HG02610 (cell line): ENCODE results near the gene C1QL1.

Experiments
- ATAC-seq: cut with Tn5 transposase; IDR thresholded peaks from one replicate; pipeline ENCODE4 v1.9.1; 2021; ENCODE audit warnings: mild to moderate bottlenecking, moderate library complexity; ENCODE audit not compliant: unreplicated experiment

The C1QL1 gene

DNA sequence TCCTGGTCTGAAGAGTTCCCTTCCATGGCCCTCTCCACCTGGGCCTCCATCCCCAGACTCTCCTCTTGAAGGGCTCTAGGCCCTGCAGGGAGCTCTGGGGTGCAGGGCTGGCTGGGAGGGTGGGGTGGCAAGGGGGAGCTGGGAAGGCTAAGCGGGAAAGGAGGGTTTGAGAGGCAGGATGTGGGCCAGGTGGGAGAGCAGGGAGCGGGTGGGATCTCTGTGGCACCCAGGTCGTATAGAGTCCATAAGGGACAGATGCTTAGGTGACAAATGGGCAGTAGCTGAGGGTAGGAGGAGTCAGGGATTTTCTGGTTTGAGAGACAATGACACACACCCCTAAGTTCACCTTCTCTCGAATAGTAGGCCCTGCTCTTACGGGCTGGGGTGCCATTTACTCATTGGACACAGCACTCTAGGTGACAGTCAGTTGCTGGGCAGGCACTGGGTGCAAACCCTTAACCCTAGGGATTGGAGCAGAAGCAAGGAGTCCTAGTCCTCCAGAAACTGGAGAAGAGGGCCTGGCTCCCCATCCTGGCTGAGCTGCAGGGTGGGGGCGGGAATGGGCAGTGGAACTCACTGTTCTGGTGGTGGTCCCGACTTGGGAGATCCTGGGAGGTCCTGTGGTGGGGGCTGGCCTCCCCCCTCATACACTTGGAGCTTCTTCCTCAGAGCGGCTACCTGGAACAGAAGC is 35.9 kb downstream of the C1QL1 start:
- ATAC-seq: no peak

DNA sequence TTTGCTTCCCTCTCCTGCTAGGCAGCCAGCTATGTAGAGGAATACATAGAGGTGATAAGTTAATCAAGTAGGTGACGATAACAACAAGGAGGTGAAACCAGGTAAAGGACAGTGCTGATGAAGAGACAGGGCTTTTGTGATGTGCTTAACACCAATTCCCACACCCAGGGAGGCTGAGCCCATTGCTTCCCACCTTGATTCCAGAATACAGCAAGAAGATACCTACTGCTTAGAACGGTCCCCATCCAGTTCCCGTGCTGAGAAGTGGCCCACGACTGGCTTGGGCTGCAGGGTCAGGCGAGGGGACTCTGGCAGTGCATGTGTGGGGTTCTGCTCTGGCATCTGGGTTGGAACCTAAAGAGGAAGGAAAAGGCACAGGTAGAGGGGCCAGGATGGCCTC is 36.7 kb downstream of the C1QL1 start:
- ATAC-seq: no peak

DNA sequence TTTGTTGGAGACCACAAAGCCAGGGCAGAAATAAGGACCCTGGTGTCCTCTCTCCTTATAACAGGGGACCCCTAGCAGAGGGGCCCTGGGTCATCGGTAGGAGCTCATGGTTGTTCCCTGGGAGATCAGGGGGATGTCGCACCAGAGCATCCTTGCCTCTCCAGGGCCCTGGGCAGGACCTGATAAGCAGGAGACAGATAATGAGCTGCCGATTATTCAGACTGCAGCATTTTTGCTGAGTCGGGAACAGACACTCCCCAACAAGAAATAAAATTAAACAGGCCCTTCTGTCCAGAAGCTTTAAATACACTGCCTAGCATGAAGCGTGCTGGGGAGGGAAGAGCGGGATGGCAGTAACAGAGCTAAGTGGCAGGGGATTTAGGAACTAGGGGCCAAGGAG is 37.4 kb downstream of the C1QL1 start:
- ATAC-seq: no peak

DNA sequence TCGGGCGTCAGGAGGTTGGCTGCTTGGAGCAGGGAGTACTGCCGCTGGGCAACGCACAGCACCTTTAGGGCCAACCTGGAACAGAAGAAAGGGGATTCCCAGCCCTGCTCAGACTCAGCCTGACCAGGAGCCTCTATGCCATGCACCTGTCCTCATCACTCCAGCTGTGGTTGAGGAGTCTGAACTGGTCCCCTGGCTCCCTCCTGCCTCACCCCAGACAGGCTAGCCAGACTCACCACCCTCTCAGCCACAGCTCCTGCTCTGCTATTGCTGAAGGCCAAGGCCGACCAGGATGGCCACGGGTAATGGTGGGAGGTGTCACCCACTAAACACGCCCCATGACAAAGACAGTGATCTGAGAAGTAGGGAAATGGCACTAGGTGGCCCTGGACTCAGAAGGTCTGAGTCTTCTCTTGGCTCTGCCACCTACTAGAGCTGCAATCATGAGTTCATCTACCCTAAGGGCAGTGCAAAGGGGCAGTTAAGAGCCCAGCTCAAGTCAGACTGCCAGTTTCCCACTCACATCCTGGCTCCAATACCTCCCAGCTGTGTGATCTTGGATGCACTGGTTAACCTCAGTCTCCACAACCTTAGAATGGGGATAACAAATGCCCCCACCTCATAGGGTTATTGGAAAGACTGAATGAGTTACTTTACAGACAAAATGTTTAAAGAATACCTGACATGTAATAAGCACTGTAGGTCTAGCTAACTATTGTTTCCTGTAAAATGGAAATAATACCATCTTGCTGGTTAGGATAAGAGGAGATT is 39.0 kb downstream of the C1QL1 start:
- no peak for ATAC-seq

DNA sequence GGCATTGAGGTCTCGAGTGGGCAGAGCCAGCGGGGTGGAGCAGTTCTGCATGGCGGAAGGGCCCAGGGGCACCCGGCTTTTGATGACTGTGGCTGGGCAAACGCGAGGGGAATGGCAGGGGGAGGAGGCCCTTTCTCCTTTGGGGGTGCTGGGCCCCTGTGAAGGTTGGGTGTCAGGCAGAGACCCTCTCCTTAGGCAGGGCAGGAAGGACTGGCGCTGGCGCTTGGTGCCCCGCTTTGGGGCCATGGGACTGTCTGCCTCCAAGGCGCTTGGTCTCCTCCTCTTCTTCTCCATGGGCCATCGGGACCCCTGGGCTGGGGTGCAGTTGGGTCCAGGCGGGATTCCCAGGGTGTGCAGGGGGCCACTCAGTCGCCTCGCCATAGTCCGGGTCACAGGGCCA is 40.0 kb downstream of the C1QL1 start:
- ATAC-seq: no peak

DNA sequence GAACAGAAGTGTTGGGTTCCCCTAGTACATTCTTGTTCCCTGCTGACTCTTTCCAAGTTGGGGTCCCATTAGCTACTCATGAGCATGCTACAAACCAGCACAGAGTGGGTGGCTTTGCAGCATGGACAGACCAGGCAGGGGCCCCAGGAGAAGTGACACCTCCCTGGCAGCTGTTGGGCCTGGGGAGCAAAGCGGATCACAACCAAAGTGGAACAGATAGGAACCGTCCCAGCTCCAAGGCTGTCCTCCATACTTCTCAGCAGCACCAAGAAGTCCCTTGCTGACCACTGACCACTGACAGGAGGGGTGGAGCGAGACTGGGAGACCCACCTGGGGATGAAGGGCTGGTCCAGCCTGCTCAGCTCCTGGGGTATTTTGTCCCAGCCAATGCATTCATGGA is 40.4 kb downstream of the C1QL1 start:
- no peak for ATAC-seq

DNA sequence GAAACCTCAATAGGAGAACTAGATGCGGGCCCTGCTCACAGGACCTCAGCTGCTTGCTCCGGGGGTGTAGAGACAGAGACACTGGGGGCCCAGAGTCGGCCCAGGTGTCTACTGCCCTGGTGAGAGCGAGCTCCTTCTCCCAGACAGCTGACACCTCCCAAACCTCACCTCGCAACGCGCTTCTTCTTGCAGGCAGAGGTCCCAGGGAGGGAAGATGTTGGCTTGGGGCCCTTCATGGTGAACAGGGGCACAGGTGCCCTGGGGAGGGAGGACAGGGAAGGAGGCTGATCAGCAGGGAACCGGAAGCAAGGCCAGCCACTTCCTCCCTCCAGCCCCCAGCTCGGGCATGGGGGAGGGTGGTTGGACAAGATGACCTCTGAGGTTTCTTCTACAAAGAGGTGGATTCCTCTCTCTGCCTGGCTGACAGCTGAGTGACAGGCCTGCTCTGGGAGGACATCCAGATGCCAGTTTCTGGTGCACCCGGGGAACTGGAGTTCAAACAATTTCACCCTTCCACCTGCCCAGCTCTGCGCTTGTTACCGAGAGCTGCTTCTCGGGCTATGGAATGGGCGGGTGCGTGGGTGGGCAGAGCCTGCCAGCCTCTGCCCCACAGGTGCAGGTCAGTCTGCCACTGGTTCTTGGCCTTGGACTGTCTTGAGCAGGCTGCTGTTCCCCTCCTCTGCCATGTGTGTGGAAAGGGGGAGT is 41.1 kb downstream of the C1QL1 start:
- ATAC-seq: no peak

DNA sequence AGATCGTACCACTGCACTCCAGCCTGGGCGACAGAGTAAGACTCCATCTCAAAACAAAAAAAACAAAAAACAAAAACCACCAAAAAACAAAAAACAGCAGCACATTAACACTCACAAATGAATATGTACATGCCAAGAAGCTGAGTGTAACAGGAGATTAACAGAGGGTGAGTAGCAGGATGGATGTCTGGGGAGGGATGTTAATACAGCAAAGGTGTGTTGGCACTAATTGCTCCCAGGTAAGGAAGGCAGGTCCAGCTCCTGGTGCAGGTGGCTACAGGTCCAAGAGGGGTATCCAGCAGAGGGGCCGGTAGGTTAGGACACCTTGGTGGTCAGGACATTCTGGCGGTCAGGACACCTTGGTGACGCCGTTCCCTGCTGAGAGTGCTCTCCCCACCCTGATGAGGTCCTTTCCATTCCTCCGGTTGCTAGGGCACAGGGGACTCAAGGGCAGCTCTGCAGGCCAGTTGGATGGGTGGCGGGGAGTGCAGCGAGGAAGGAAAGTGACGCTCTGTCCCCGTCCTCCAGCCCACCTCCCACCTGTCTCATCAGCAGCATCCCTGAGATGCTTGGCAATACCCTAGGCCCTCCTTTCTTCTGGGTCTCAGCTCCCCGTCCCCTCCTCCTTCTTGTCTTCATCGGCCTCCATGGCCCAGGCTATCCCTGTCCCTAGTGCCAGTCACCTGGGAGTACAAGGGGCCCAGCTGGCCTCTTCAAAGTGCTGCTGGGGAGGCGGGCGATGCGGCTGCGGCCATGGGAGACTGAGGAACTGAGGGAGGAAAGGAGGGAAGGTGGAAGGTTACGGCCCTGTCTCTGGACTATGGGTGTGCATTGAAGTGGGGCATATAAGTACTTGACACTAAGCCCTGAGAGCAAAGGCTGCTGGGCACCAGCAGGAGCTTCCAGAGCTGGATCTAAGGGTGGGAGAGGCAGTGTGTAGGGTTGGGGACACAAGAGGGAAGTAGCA is 42.1 kb downstream of the C1QL1 start:
- ATAC-seq: no peak

DNA sequence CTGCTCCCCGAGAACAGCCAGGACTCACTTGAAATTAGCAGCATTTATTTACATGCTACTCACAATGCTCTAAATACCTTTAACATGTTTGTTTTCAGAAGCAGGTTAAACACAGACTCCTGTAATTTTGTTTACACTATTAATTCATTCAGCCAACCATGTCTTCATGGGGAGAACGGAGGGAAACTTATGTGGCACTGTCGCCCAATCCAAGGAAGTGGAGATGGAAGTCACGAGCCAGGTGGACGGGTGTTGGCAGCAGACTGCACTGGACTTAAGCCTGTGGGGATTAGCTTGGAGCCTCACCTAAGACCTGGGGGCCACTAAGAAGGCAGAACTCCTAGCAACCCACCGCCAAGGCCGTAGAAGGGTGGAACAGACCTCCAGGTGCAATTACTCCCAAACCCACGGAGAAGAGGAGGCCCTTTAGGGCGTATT is 44.0 kb downstream of the C1QL1 start:
- ATAC-seq: no peak

DNA sequence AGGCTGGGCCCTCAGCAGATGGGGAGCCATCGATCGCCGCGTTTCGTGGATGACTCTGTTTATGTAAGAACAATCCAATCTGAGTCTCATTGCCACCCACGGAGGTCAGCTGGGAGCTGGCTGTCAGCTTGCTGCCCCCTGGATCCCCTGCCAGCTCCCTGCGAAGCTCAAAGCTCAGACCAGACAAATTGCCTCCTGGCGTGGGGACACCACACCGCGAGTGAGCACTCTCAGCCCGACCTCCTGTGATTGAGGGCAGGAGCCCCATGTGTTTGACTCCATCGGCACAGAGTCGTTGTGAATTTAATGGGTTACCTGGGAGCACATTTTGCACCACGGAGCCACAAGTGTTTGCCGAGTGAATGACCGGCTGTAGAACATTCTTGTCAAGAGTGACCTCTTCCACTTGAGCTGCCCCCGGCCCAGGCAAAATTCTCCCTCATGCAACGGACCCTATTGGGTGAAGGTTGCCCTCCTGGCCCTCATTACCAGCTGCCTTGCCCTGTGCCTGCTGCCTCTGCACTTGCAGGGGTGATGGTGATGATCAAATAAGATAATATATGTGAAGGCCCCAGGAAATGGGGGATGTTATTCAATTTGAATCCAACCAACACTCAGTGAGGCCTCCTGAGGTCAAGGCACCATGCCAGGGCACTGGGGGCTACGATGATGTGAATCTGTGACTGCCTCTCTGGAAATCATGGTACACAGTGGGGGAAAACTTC is 45.2 kb downstream of the C1QL1 start:
- no peak for ATAC-seq

DNA sequence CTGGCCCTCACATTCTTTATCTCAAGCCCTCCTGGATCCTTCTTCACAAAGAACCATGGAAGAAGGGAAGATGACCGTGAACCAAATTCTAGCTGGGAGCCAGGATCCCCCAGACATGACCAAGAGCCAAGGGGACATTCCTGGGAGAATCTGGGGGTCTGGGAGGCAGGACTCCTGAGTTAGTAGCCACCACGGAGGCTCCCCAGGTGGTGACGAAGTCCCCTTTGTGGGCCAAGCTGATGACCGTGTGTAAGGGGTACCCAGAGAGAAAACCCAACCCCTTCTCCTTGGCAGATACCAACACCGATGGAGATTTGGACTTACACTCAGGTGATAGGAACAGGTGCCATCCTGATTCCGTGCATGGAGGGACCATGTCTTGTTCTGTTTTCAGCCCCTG is 46.0 kb downstream of the C1QL1 start:
- no peak for ATAC-seq

DNA sequence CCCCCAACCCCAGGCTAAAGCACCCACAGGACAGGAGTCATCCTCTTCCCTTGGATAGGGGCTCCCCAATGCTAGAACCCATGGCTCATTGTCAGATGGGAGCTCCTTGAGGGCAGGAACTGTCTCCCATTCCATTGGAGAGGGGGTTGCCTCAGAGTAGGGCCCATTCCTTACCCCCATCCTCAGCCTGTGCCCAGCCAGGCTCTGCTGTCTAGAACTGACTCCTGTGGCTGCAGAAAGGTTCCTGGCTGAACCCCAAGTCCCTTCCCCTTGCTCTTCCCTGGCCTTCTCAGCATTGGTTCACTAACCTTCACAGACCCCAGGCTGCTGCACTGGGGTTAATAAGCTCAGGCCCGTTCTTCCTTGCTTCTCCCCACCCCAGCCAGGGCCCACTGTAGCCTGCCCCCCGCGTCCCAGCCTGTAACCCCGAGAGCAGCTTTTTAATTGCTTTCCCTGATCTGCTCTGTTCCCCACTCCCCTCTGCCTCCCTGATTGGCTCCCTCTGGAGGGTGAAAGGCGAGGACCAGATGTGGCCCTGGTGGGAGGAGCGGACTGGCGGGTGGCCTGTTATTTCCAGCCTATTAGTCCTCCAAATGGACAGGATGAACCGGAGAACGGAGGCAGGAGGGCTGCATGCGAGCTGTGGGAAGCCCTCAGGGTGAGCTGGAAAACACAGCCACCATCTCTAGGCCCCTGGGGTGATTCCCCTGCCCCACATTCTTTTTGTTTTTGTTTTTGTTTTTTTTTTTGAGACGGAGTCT is 46.8 kb downstream of the C1QL1 start:
- no peak for ATAC-seq

DNA sequence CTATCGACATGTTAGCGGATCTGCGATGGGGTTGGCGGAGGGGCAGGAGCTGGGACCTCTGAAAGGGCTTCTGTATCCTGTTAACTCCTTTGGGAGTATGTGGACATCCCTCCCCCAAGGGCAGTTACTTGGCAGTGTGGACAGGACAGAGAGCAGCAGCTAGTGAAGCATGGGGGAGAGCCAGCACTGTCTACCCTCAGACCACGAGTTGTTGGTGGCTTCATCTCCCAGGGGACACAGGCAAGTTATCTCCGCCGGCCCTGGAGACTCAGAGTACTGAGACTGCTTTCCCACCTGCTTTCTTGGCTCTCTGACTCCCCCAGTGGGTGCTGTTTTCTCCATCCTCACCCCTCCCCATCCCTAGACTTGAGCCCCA is 47.5 kb downstream of the C1QL1 start:
- no peak for ATAC-seq

DNA sequence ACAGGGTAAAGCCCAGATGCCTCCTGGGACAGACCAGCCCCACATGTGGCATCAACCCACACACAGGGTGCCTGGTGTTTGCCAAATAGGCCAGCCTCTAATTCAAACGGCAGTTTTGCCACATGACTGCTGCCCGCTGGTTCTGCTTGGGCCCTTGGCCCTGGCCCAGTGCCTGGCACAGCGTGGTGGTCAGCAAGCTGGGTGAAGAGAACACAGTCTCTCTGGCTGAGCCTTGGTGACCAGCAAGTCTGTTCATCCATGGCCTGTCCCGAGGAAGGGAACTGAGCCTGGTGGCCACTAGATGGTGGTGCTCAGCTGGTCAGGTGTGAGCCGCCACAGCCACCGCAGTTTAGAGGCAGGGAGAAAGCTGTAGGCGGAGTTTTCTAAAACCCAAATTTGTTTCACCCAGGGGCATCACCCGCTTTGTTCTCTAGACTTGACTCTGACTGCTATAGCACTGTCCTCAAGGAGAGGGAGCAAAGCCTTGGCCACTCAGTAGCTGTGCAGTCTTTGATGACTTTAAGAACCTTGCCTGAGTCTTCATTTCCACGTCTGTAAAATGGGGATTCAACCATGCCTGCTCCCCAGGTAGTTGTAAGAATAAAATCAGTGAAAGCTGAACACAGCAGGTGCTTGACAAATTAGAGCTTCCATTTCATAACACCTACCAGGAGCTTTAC is 48.1 kb downstream of the C1QL1 start:
- ATAC-seq: peak; percentile 68

DNA sequence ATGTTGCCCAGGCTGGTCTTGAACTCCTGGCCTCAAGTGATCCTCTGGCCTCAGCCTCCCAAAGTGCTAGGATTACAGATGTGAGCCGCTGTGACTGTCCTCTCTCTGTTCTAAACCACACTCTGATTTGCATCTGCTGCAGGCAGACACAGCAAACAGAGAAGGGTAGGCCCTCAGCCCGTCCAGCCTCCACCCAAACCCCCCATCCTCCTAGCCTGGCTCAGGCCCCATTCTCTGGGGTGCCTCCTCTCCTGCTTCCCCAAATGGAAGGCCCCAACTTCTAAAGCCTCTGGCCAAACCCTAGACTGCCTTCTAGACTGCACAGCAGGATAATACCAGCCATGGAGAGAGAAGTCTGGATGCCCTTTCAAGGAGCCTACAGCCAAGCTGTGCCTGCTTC is 48.7 kb downstream of the C1QL1 start:
- ATAC-seq: no peak

DNA sequence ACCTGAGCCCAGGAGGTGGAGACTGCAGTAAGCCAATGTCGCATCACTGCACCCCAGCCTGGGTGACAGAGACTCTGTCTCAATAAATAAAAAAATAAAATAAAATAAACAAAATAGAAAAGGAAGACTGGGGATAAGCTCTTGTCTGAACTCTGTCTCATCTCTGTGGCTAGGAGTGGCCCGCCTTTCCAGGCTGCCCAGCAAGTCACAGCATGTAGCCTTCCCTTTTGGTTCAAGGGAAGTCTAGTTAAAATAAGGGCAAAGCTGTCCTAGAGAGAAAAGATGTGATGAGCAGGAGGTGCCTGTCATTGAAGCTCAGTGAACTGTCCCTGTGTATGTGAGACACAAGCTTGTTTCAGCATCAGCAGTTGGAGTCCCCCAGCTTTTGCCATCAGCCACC is 50.1 kb downstream of the C1QL1 start:
- no peak for ATAC-seq

DNA sequence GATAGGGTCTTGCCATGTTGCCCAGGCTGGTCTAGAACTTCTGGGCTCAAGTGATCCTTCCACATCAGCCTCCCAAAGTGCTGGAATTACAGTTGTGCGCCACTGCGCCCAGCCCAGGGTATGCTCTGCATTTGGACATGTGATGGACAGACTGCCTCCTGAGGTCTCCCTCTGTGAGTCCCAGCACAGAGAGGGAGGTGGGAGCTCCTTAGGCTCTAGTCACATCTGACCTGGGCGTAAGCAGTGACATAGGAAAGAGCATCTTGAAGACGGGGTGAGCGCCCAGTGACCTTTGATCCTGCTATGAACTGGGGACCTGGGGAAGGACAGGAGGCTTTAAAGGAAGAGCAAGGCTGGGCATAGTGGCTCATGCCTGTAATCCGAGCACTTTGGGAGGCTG is 50.6 kb downstream of the C1QL1 start:
- no peak for ATAC-seq

DNA sequence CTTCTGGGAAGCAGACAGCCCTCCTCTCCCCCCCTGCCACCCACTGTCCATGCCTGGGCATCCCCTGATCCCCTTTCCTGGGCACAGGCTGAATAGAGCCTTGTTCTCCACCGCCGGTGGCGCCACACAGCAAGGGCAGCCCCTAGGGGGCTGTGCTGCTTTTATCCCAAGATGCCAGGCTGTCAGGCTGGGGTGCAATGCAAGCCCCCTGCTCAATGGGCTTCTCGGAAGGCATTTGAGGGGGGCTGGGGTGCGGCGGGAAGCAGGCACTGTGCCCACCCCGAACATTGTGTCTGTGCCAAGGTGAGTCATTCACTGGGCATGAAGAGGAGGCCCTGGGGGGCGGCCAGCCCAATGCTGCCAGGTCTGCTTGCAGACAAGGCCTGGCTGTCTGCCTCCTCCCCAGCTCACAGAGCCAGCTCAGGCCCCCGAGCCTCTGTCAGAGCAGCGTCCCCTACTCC is 51.3 kb downstream of the C1QL1 start:
- no peak for ATAC-seq
